B cell (primary cell): ENCODE results near the gene UBASH3B.

Experiments
- EZH2 ChIP-seq: IDR thresholded peaks from 2 replicates; pipeline ENCODE4 v1.6.1; 2012; ENCODE audit warnings: borderline replicate concordance, low read depth, mild to moderate bottlenecking, moderate library complexity, low read length; ENCODE audit not compliant: insufficient read depth, poor library complexity, severe bottlenecking
- TF ChIP-seq, protein P1 (sequence below): fragments of 200-600 bp; IDR thresholded peaks from one replicate; pipeline ENCODE4 v1.8.0; 2022; ENCODE audit warnings: antibody characterized with exemption, mild to moderate bottlenecking

GRCh38 chr11:122677256-122677655 lies 21.7 kb downstream of the UBASH3B start:
- TF ChIP-seq, protein P1, sequence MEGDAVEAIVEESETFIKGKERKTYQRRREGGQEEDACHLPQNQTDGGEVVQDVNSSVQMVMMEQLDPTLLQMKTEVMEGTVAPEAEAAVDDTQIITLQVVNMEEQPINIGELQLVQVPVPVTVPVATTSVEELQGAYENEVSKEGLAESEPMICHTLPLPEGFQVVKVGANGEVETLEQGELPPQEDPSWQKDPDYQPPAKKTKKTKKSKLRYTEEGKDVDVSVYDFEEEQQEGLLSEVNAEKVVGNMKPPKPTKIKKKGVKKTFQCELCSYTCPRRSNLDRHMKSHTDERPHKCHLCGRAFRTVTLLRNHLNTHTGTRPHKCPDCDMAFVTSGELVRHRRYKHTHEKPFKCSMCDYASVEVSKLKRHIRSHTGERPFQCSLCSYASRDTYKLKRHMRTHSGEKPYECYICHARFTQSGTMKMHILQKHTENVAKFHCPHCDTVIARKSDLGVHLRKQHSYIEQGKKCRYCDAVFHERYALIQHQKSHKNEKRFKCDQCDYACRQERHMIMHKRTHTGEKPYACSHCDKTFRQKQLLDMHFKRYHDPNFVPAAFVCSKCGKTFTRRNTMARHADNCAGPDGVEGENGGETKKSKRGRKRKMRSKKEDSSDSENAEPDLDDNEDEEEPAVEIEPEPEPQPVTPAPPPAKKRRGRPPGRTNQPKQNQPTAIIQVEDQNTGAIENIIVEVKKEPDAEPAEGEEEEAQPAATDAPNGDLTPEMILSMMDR, result no peak
- TF ChIP-seq EZH2, result no peak
